GM12878 (cell line): ENCODE measurements around the gene HERC6. TPM values are rescaled to one million over a fixed set of nuclear protein-coding genes. Genes with fewer than 3 reads are reported as not detected.

Experiments
- ATAC-seq: fragments of 200-7000 bp; cut with Tn5 transposase; 3 replicates; pipeline ENCODE4 v1.9.1; 2020; ENCODE audit warnings: mild to moderate bottlenecking, moderate library complexity
- BruUV-seq: library from RNA; stranded (reverse); fragments of 400-500 nt; replicated peaks from 2 replicates; lab custom pipeline; 2021; lab: Mats Ljungman, UMichigan
- CTCF ChIA-PET: fragments of 300-600 bp; sonication (Branson Sonifier 250); formaldehyde crosslinking; extraction: SDS; loops from one replicate; lab custom pipeline; 2021; ENCODE audit warnings: inconsistent platforms; lab: Yijun Ruan, JAX
- POLR2A ChIA-PET: fragments of 350-600 bp; formaldehyde crosslinking; extraction: SDS; loops from one replicate; lab custom pipeline; 2021; ENCODE audit warnings: inconsistent platforms; lab: Charles Lee
- RAD21 ChIA-PET: fragments of 300-600 bp; sonication (Branson Sonifier 250); formaldehyde crosslinking; loops from one replicate; lab custom pipeline; 2023; ENCODE audit warnings: antibody characterized with exemption; ENCODE audit not compliant: unreplicated experiment; lab: Charles Lee
- SMC1A ChIA-PET: fragments of 300-600 bp; sonication (Branson Sonifier 250); formaldehyde crosslinking; loops from one replicate; lab custom pipeline; 2023; ENCODE audit not compliant: unreplicated experiment, uncharacterized antibody; lab: Charles Lee
- DNase-seq: peaks from one replicate; pipeline ENCODE4 v3.0.0-alpha.2; 2011; ENCODE audit warnings: low read depth, low spot score
- FAIRE-seq: peaks from 3 replicates; lab custom pipeline; 2011; peaks lifted over from hg19 to GRCh38; lab: Jason Lieb, UNC
- H2AFZ ChIP-seq: 2 replicates; pipeline ENCODE4 v1.6.0; 2011; ENCODE audit warnings: low read depth, low read length, control low read depth; ENCODE audit not compliant: control insufficient read depth
- H3K27ac ChIP-seq: 2 replicates; pipeline ENCODE4 v1.5.1; 2011; ENCODE audit warnings: control low read depth; ENCODE audit not compliant: control insufficient read depth, insufficient read depth
- H3K27me3 ChIP-seq, 2 experiments: replicated peaks in 1 of 2; 2 replicates each; pipeline versions ENCODE4 v1.6.0 to v1.6.1; 2011; ENCODE audit warnings: low read length in 1 of 2; ENCODE audit not compliant: control insufficient read depth in 2 of 2, insufficient read depth in 2 of 2
- H3K36me3 ChIP-seq, 2 experiments: 2 replicates each; pipeline ENCODE4 v1.5.1; 2011; ENCODE audit warnings: low read length in 1 of 2; ENCODE audit not compliant: control insufficient read depth in 2 of 2, insufficient read depth in 2 of 2
- H3K4me1 ChIP-seq: 2 replicates; pipeline ENCODE4 v1.6.1; 2011; ENCODE audit warnings: mild to moderate bottlenecking, low read length, moderate library complexity, mixed read lengths; ENCODE audit not compliant: control insufficient read depth, insufficient read depth
- H3K4me2 ChIP-seq: 2 replicates; pipeline ENCODE4 v1.6.0; 2011; ENCODE audit warnings: control low read depth; ENCODE audit not compliant: control insufficient read depth, insufficient read depth
- H3K4me3 ChIP-seq: fragments of 200-600 bp; sonication (generic); 2 replicates; pipeline ENCODE4 v1.5.1; 2016
- H3K79me2 ChIP-seq: 2 replicates; pipeline ENCODE4 v1.6.0; 2011; ENCODE audit warnings: low read length; ENCODE audit not compliant: control insufficient read depth, insufficient read depth
- H3K9ac ChIP-seq: 2 replicates; pipeline ENCODE4 v1.8.0; 2011; ENCODE audit warnings: low read length, control low read depth, mixed read lengths; ENCODE audit not compliant: control insufficient read depth, insufficient read depth
- H3K9me3 ChIP-seq: replicated peaks from 3 replicates; pipeline ENCODE4 v1.5.1; 2011; ENCODE audit warnings: mild to moderate bottlenecking, low read length; ENCODE audit not compliant: control insufficient read depth, insufficient read depth
- H4K20me1 ChIP-seq: 2 replicates; pipeline ENCODE4 v1.6.0; 2011; ENCODE audit not compliant: control insufficient read depth, insufficient read depth
- E4F1 ChIP-seq: fragments of 450-650 bp; IDR thresholded peaks from 2 replicates; pipeline ENCODE4 v1.6.1; 2018; ENCODE audit warnings: borderline replicate concordance, mild to moderate bottlenecking; ENCODE audit not compliant: partially characterized antibody
- HDAC6 ChIP-seq: fragments of 200-600 bp; sonication (generic); IDR thresholded peaks from one replicate; pipeline ENCODE4 v1.8.0; 2017; ENCODE audit warnings: antibody characterized with exemption; ENCODE audit not compliant: unreplicated experiment
- IKZF2 ChIP-seq, 2 experiments: fragments of 450-650 bp; IDR thresholded peaks; 2 replicates each; pipeline ENCODE4 v1.6.1; 2017; ENCODE audit warnings: mild to moderate bottlenecking in 2 of 2, moderate library complexity in 2 of 2
- NRF1 ChIP-seq: conservative IDR thresholded peaks from 2 replicates; pipeline ENCODE4 v1.6.1; 2011; ENCODE audit warnings: mild to moderate bottlenecking, low read depth, low read length, improper control_type of control experiment
- POU2F2 ChIP-seq: IDR thresholded peaks from 3 replicates; pipeline ENCODE4 v1.6.1; 2011; ENCODE audit warnings: low read depth, mild to moderate bottlenecking, low read length, borderline replicate concordance
- PRDM15 ChIP-seq: fragments of 450-650 bp; formaldehyde crosslinking; IDR thresholded peaks from 2 replicates; pipeline ENCODE4 v1.4.0; 2020; ENCODE audit warnings: mild to moderate bottlenecking, moderate library complexity
- RB1 ChIP-seq: fragments of 450-650 bp; formaldehyde crosslinking; IDR thresholded peaks from 2 replicates; pipeline ENCODE4 v1.6.1; 2017; ENCODE audit warnings: mild to moderate bottlenecking, borderline replicate concordance
- RELB ChIP-seq: fragments of 450-650 bp; IDR thresholded peaks from 2 replicates; pipeline ENCODE4 v1.6.1; 2017; ENCODE audit warnings: low read depth, mild to moderate bottlenecking, moderate library complexity
- SKIL ChIP-seq: fragments of 450-650 bp; IDR thresholded peaks from 2 replicates; pipeline ENCODE4 v1.6.1; 2017; ENCODE audit warnings: mild to moderate bottlenecking, low read depth, inconsistent platforms; ENCODE audit not compliant: poor library complexity, severe bottlenecking
- SP1 ChIP-seq: IDR thresholded peaks from one replicate; pipeline ENCODE4 v1.6.1; 2011; ENCODE audit warnings: low read depth, low read length
- SREBF2 ChIP-seq: IDR thresholded peaks from 2 replicates; pipeline ENCODE4 v1.6.1; 2012; ENCODE audit warnings: mild to moderate bottlenecking, low read length
- TCF12 ChIP-seq: IDR thresholded peaks from 2 replicates; pipeline ENCODE4 v1.6.1; 2011; ENCODE audit warnings: low read depth, mild to moderate bottlenecking, low read length
- WGBS: methylation state at CpG from one replicate; pipeline ENCODE4 v1.1.6; 2016; ENCODE audit warnings: low lambda C conversion rate; ENCODE audit not compliant: insufficient replicate concordance, insufficient coverage; ENCODE audit errors: missing lambda C conversion rate; 5-methylcytosine and 5-hydroxymethylcytosine counted together
- in situ Hi-C: fragments of 300-500 bp; cut with MboI; formaldehyde crosslinking; loops from 9 replicates; pipeline ENCODE4 v1.14.3; 2018; ENCODE audit warnings: mixed read lengths
- intact Hi-C: fragments of 100-400 bp; cut with micrococcal nuclease; formaldehyde crosslinking; loops from one replicate; pipeline ENCODE4 v1.14.2; 2022; ENCODE audit not compliant: unreplicated experiment
- polyA plus RNA-seq, 11 experiments: library from polyadenylated mRNA; depleted of rRNA in 4 of 11; unstranded in 6 of 11; stranded (reverse) in 5 of 11; fragments of >200 nt; fragmentation: Nextera tagmentation in 4 of 11; fragmentation: Illumina TruSeq in 1 of 11; extraction: Ambion mirVana in 4 of 11; extraction: Trizol in 1 of 11; gene quantifications; 1 replicate in 1 of 11; 2 replicates in 10 of 11; pipeline versions ENCODE4 v1.2.1 to v1.2.3, GENCODE V29; 2011 to 2016; ENCODE audit warnings: inconsistent platforms in 2 of 11, missing spikeins in 2 of 11, low read depth in 1 of 11
- total RNA-seq, 4 experiments: library from RNA; depleted of rRNA in 3 of 4; stranded (reverse); fragments of >200 nt in 3 of 4; fragmentation: Illumina TruSeq in 1 of 4; extraction: Trizol in 1 of 4; gene quantifications; 2 replicates each; pipeline versions ENCODE4 v1.2.1 to v1.2.3, GENCODE V29; 2013 to 2021
- TF ChIP-seq, protein P1 (sequence below): IDR thresholded peaks from 2 replicates; pipeline ENCODE4 v1.6.1; 2011; ENCODE audit warnings: low read depth, low read length, improper control_type of control experiment, borderline replicate concordance

Gene HERC6
- total and polyA plus RNA-seq, 10 of the 15 experiments (the other 5 are each of a cell fraction or from before 2014, with no cell fraction given): 1.7 to 26.4 (median 5.9) TPM

GRCh38 chr4:88422403-88422802, 43.8 kb downstream of the HERC6 start:
- 100% methylated on average over 2 of the region's 2 CpGs for WGBS
- in situ Hi-C loops: no loop called here
- no peak for FAIRE-seq
- no peaks in the 10 kb centered on the region for H4K20me1 ChIP-seq
- no peaks in the 10 kb centered on the region for H3K36me3 ChIP-seq
- RAD21 ChIA-PET: no interaction called here
- POLR2A ChIA-PET: no interaction called here
- H3K27ac ChIP-seq: no peak overlapping the region
- H3K9me3 ChIP-seq: no peaks in the 10 kb centered on the region; the same call in 2 of the 3 replicates
- no peak overlapping the region for H2AFZ ChIP-seq
- H3K27me3 ChIP-seq: no peaks in the 10 kb centered on the region
- CTCF ChIA-PET: no interaction called here
- H3K79me2 ChIP-seq: no peaks in the 10 kb centered on the region
- BruUV-seq: no TSS peak
- SMC1A ChIA-PET: interaction anchor here (0.9 to 1.0 kb wide), 2 partner anchors 9 to 32 kb away, joined by 3 to 5 read pairs; no protein-coding TSS in a partner anchor
- intact Hi-C loops: no loop called here
- peaks cover 6% of the 10 kb centered on the region; the same call in 1 of the 2 replicates for H3K4me1 ChIP-seq
- no peak for ATAC-seq
- H3K9ac ChIP-seq: no peak overlapping the region
- no peak for DNase-seq
- no peak overlapping the region for H3K4me2 ChIP-seq
- no peak overlapping the region for H3K4me3 ChIP-seq
- TF ChIP-seq SREBF2: no peak
- no peak for TF ChIP-seq SP1
- no peak for TF ChIP-seq POU2F2
- TF ChIP-seq, protein P1, sequence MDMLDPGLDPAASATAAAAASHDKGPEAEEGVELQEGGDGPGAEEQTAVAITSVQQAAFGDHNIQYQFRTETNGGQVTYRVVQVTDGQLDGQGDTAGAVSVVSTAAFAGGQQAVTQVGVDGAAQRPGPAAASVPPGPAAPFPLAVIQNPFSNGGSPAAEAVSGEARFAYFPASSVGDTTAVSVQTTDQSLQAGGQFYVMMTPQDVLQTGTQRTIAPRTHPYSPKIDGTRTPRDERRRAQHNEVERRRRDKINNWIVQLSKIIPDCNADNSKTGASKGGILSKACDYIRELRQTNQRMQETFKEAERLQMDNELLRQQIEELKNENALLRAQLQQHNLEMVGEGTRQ: no peak
- no peak for TF ChIP-seq SKIL
- TF ChIP-seq NRF1: no peak
- no peak for TF ChIP-seq HDAC6
- no peak for TF ChIP-seq TCF12
- no peak for TF ChIP-seq PRDM15 (CRISPR knock-in tag)
- TF ChIP-seq E4F1: no peak
- no peak for TF ChIP-seq RB1
- no peak for TF ChIP-seq IKZF2 (IDR thresholded peaks at IDR 0.05)
- TF ChIP-seq RELB: no peak
